ENCODE measurements around the gene RPN2.

The RPN2 gene

GRCh38 chr20:37155987-37156386 is 23.1 kb upstream of the RPN2 start:
- peaks cover 40% of the 10 kb centered on the region for H3K36me3 Mint-ChIP-seq (ENCODE audit: low read depth)
- H3K4me1 Mint-ChIP-seq = no peaks in the 10 kb centered on the region
- no peaks in the 10 kb centered on the region for H3K27me3 Mint-ChIP-seq (ENCODE audit: low read depth)
- TF ChIP-seq, protein P1, sequence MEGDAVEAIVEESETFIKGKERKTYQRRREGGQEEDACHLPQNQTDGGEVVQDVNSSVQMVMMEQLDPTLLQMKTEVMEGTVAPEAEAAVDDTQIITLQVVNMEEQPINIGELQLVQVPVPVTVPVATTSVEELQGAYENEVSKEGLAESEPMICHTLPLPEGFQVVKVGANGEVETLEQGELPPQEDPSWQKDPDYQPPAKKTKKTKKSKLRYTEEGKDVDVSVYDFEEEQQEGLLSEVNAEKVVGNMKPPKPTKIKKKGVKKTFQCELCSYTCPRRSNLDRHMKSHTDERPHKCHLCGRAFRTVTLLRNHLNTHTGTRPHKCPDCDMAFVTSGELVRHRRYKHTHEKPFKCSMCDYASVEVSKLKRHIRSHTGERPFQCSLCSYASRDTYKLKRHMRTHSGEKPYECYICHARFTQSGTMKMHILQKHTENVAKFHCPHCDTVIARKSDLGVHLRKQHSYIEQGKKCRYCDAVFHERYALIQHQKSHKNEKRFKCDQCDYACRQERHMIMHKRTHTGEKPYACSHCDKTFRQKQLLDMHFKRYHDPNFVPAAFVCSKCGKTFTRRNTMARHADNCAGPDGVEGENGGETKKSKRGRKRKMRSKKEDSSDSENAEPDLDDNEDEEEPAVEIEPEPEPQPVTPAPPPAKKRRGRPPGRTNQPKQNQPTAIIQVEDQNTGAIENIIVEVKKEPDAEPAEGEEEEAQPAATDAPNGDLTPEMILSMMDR (IDR thresholded peaks at IDR 0.05; ENCODE audit: unreplicated experiment in 3 of 3) = no peak
- peaks cover 3% of the 10 kb centered on the region for H3K9me3 Mint-ChIP-seq
- no peak overlapping the region for H3K4me3 Mint-ChIP-seq
- H3K27ac Mint-ChIP-seq = peak overlapping the region in 1 of 3 experiments; percentile 80

- H3K9me3 Mint-ChIP-seq = no peaks in the 10 kb centered on the region
- TF ChIP-seq, protein P1 (IDR thresholded peaks at IDR 0.05; ENCODE audit: unreplicated experiment in 3 of 3) = no peak
- no peak overlapping the region for H3K4me3 Mint-ChIP-seq
- peaks cover 21% of the 10 kb centered on the region for H3K36me3 Mint-ChIP-seq (ENCODE audit: low read depth)
- H3K27me3 Mint-ChIP-seq (ENCODE audit: low read depth) = no peaks in the 10 kb centered on the region
- no peaks in the 10 kb centered on the region for H3K4me1 Mint-ChIP-seq
- no peak overlapping the region for H3K27ac Mint-ChIP-seq
Measured at GRCh38 chr20:37158248-37158647, 20.9 kb upstream of the RPN2 start.

DNA sequence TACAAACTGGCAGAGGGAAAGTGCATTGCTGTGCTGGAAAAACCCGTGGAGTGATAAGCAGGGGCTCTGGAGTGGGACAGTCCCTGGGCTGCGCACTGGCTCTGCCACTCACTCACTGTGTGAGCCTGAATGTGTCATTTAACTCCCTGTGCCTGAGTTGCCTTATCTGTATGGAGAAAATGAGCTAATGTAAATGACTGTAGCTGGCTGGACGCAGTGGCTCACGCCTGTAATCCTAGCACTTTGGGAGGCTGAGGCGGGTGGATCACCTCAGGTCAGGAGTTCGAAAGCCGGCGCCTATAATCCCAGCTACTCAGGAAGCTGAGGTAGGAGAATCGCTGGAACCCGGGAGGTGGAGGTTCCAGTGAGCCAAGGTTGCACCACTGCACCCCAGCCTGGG is 18.4 kb upstream of the RPN2 start:
- Mint-ChIP-seq H3K27me3 (ENCODE audit: low read depth) (no peaks in the 10 kb centered on the region), H3K36me3 (ENCODE audit: low read depth) (peaks cover 14% of the 10 kb centered on the region), H3K9me3 (no peaks in the 10 kb centered on the region), H3K27ac (no peak overlapping the region), H3K4me1 (no peaks in the 10 kb centered on the region), H3K4me3 (no peak overlapping the region)
- TF ChIP-seq, protein P1 (IDR thresholded peaks at IDR 0.05; ENCODE audit: unreplicated experiment in 3 of 3) = no peak

DNA sequence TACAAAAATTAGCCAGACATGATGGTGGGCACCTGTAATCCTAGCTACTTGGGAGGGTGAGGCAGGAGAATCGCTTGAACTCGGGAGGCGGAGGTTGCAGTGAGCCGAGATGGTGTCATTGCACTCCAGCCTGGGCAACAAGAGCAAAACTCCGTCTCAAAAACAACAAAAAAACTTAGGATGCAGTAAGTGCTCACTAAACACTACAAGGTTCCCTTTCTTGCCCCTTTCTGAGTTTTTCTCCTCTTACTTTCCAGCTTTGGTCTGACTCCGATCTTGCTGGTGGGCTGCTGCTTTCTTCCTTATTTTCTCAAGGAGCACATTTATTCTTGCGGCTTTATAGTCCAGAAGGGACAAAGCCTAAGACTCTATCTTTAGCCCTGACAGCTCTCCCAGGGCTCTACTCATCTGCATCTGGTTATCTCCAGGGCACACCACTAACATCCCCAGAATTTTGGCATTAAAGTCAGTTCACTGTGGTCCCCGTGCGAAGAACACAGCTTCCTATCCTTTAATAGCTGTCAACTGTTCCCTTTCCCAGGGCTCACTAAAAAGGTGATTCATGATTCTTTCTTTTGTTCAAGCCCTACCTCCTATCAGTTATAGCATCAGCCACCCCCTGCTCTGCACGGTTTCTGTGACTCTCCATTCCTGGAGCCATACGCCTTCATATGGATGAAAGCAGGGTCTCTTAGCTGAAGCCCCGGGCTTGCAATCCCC is 17.1 kb upstream of the RPN2 start:
- Mint-ChIP-seq H3K9me3 (no peaks in the 10 kb centered on the region), H3K27ac (no peak overlapping the region), H3K4me3 (no peak overlapping the region), H3K36me3 (ENCODE audit: low read depth) (peaks cover 8% of the 10 kb centered on the region), H3K4me1 (no peaks in the 10 kb centered on the region), H3K27me3 (ENCODE audit: low read depth) (no peaks in the 10 kb centered on the region)
- TF ChIP-seq, protein P1 (IDR thresholded peaks at IDR 0.05; ENCODE audit: unreplicated experiment in 3 of 3) = no peak

DNA sequence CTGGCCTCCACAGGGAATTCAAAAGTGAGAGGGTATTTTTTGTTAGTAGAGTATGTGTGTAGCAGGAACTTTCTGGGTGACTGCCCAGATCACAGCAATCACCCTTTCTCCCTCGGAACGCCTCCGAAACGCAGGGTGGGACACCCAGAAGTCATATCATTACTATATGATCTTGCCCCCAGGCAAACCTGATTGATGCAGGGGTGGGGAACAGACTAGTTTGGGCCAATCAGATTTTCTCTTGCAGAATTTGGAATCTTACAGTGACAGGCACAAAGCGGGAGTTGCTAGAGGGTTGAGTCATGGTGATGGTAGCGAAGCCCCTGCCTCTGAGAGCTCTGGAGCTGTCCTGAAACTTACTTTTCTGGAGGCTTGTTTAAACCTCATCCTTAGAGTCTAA is 16.5 kb upstream of the RPN2 start:
- Mint-ChIP-seq H3K4me1 (no peaks in the 10 kb centered on the region), H3K4me3 (no peak overlapping the region), H3K27me3 (ENCODE audit: low read depth) (no peaks in the 10 kb centered on the region), H3K9me3 (no peaks in the 10 kb centered on the region), H3K27ac (no peak overlapping the region), H3K36me3 (ENCODE audit: low read depth) (peaks cover 7% of the 10 kb centered on the region)
- TF ChIP-seq, protein P1 (IDR thresholded peaks at IDR 0.05; ENCODE audit: unreplicated experiment in 3 of 3) = no peak
